Measurements from ENCODE around the gene KCNQ2.

GRCh38 chr20:63500902-63501817, 28.7 kb upstream of the KCNQ2 start:
- TF ChIP-seq POLR2AphosphoS5 (IDR thresholded peaks at IDR 0.05; ENCODE audit: borderline replicate concordance, low read depth, low read length) (no peak), EZH2 (IDR thresholded peaks at IDR 0.05) (no peak), FOXP2 (optimal IDR thresholded peaks at IDR 0.05; ENCODE audit: control extremely low read depth, extremely low read length, insufficient read depth) (no peak)
